Gastrocnemius medialis (tissue), 4 donors: Measurements from ENCODE around the gene EML5.

ENCODE experiments used
- CTCF ChIP-seq, 5 experiments: fragments of 450-650 bp in 3 of 5; fragments of 200-600 bp in 2 of 5; sonication (generic) in 2 of 5; IDR thresholded peaks in 4 of 5; conservative IDR thresholded peaks in 1 of 5; 1 replicate in 4 of 5; 2 replicates in 1 of 5; pipeline ENCODE4 v1.5.1; 2016 to 2019; ENCODE audit warnings: antibody characterized with exemption in 5 of 5, mild to moderate bottlenecking in 3 of 5, moderate library complexity in 3 of 5
- POLR2A ChIP-seq, 2 donors: fragments of 450-650 bp; IDR thresholded peaks; one replicate each; pipeline ENCODE4 v1.6.1; 2017; ENCODE audit warnings: antibody characterized with exemption in 2 of 2, mild to moderate bottlenecking in 2 of 2, moderate library complexity in 2 of 2

GRCh38 chr14:88790501-88791251 is 2.1 kb downstream of the EML5 start:
- TF ChIP-seq CTCF (IDR thresholded peaks at IDR 0.05 in 4 of 5, conservative IDR thresholded peaks at IDR 0.05 in 1 of 5) (no peak), POLR2A (IDR thresholded peaks at IDR 0.05) (no peak)
